ENCODE data around the gene COL27A1. TPM values are rescaled to one million over a fixed set of nuclear protein-coding genes. Genes with fewer than 3 reads are reported as not detected.

The COL27A1 gene
- total RNA-seq, 2 donors from 2014 or later = 18.5 to 57.1 TPM

DNA sequence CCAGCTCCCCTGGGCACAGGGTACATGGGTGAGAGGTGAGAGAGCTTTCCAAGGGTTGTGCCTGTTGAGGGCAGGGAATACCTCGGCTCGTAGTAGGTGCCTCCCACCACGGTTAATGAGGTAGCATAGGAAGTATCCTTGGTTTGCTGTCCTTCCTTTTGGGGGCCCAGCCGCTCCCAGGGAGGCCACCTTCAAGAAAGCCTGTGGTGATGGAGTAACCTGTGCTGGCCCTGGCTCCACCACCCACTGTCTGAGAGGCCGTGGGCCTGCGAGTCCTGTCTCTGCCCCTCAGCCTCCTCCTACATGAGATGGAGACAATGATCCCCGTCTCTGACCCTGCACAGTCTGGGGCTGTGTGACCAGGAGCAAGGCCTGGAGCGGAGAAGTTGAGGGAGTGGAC, 40.8 kb downstream of the COL27A1 start:
- DNase-seq (ENCODE audit: low spot score) (no peak), ATAC-seq (ENCODE audit: insufficient number of reproducible peaks, low FRiP score, low read depth) (no peak)
- Histone ChIP-seq H3K36me3 (no peaks in the 10 kb centered on the region), H3K27ac (no peak overlapping the region), H3K27me3 (replicated peaks; ENCODE audit: insufficient read depth) (no peaks in the 10 kb centered on the region), H3K9me3 (no peaks in the 10 kb centered on the region), H3K4me3 (no peak overlapping the region), H3K4me1 (ENCODE audit: control insufficient read depth in 1 of 2, low read depth in 2 of 2) (peaks cover 5 to 28% of the 10 kb centered on the region in 2 donors)
- TF ChIP-seq, protein P1, sequence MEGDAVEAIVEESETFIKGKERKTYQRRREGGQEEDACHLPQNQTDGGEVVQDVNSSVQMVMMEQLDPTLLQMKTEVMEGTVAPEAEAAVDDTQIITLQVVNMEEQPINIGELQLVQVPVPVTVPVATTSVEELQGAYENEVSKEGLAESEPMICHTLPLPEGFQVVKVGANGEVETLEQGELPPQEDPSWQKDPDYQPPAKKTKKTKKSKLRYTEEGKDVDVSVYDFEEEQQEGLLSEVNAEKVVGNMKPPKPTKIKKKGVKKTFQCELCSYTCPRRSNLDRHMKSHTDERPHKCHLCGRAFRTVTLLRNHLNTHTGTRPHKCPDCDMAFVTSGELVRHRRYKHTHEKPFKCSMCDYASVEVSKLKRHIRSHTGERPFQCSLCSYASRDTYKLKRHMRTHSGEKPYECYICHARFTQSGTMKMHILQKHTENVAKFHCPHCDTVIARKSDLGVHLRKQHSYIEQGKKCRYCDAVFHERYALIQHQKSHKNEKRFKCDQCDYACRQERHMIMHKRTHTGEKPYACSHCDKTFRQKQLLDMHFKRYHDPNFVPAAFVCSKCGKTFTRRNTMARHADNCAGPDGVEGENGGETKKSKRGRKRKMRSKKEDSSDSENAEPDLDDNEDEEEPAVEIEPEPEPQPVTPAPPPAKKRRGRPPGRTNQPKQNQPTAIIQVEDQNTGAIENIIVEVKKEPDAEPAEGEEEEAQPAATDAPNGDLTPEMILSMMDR (IDR thresholded peaks at IDR 0.05) = no peak

DNA sequence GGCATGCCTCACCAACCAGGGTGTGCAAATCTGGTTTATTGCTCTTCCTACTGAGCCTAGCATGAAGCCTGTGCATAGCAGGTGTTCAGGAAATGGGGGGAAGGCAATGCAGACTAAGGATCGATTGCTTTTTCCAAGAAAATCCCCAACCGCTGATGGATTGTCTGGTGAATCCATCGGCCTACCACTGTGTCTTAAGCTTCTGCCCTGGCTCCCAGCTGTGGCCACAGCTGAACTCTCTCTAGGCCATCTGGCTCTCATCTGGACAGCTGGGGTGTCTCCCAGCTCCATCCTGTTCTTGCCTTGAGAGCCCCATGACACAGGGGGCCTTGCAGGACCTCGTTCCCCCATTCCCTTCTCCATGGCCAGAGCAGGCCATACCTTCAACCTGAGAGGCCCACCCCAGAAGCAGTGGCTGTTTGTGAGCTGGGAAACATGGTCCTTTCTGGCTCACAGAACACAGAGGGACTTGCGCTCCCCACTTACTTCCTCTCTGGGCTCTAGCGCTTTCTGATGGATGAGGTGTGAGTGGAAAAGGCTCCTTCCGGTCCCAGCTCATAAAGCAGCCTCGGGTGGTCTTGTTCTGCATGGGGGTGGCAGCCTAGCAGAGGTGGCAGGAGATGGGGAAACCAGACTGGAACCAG, 41.8 kb downstream of the COL27A1 start:
- Histone ChIP-seq H3K36me3 (no peaks in the 10 kb centered on the region), H3K4me3 (no peak overlapping the region), H3K27ac (no peak overlapping the region), H3K9me3 (no peaks in the 10 kb centered on the region), H3K4me1 (ENCODE audit: control insufficient read depth in 1 of 2, low read depth in 2 of 2) (peaks cover 7 to 38% of the 10 kb centered on the region in 2 donors), H3K27me3 (replicated peaks; ENCODE audit: insufficient read depth) (no peaks in the 10 kb centered on the region)
- DNase-seq (ENCODE audit: low spot score) (no peak), ATAC-seq (ENCODE audit: insufficient number of reproducible peaks, low FRiP score, low read depth) (no peak)
- TF ChIP-seq, protein P1 (IDR thresholded peaks at IDR 0.05) = no peak

DNA sequence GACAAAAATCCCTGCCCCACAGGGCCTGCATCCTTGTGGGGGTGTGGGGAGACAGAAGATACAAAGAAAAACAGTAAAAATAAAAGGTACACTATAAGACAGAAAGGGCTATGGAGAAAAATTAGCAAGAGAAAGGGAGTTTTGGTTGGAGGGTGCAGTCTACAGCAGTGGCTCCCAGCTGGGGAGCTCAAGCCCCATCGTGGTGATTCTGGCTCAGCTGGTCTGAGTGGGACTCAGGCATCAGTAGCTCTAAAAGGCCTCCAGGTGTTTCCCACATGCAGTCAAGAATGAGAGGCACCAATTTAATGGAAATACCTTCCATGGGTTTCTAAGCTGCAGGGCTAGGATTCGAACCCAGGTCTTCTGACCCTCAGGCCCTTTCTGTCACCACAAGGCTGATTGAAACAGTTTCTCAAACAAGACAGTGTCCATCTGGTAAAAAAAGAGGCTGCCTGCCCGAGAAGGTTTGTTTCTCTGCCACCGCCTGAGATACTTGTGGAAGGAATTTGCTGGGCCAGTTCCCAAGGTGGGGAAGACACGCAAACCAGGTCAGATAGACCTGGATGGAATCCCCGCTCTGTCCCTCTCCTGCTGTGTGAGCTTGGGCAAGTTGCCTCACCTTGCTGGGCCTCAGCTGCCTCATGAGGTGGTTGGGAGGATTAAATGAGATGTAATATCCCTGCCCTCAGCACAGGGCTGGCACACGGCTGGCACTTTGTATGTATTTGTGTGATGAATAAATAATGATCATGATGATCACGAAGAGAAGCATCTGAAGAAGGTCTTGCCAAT, 43.1 kb downstream of the COL27A1 start:
- ATAC-seq (ENCODE audit: insufficient number of reproducible peaks, low FRiP score, low read depth) (no peak), DNase-seq (ENCODE audit: low spot score) (no peak)
- TF ChIP-seq, protein P1 (IDR thresholded peaks at IDR 0.05) = no peak
- H3K27ac ChIP-seq = no peak overlapping the region
- H3K36me3 ChIP-seq = peaks cover 2% of the 10 kb centered on the region
- peaks cover 7 to 44% of the 10 kb centered on the region in 2 donors for H3K4me1 ChIP-seq (ENCODE audit: control insufficient read depth in 1 of 2, low read depth in 2 of 2)
- no peaks in the 10 kb centered on the region for H3K9me3 ChIP-seq
- H3K4me3 ChIP-seq = no peak overlapping the region
- H3K27me3 ChIP-seq (replicated peaks; ENCODE audit: insufficient read depth) = no peaks in the 10 kb centered on the region

DNA sequence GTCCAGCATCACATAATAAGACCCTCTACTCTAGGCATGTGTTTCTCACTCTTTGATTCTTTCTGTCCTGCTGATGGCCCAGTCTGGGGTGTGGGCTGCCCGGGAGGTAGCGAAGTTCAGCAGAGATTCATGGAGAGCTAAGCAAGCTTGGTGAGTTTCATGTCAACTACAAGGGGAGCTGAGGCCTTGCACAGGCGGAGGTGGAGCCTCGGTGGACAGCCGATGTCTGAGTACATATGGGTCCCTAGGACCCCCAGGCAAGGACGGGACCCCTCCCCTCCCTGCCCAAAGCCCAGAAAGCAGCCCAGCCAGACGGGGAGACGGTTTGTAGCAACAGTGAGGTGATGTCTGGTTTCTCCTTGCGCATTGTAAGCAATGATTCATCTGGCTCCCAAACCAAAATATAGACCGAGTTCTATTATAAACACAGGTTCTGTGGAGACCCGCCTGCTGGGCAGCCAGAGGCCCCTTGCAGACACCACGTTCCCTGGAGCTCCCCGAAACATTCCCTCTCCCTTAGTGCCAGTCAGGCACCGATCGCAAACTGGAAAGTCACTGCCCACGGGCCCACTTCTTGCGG, 45.5 kb downstream of the COL27A1 start:
- Histone ChIP-seq H3K36me3 (peaks cover 2% of the 10 kb centered on the region), H3K4me3 (no peak overlapping the region), H3K27ac (peak overlapping the region; percentile 50 to 54), H3K27me3 (replicated peaks; ENCODE audit: insufficient read depth) (no peaks in the 10 kb centered on the region), H3K4me1 (ENCODE audit: control insufficient read depth in 1 of 2, low read depth in 2 of 2) (peaks cover 14 to 61% of the 10 kb centered on the region in 2 donors), H3K9me3 (no peaks in the 10 kb centered on the region)
- TF ChIP-seq, protein P1 (IDR thresholded peaks at IDR 0.05) = no peak
- no peak for DNase-seq (ENCODE audit: low spot score)
- ATAC-seq (ENCODE audit: insufficient number of reproducible peaks, low FRiP score, low read depth) = no peak

DNA sequence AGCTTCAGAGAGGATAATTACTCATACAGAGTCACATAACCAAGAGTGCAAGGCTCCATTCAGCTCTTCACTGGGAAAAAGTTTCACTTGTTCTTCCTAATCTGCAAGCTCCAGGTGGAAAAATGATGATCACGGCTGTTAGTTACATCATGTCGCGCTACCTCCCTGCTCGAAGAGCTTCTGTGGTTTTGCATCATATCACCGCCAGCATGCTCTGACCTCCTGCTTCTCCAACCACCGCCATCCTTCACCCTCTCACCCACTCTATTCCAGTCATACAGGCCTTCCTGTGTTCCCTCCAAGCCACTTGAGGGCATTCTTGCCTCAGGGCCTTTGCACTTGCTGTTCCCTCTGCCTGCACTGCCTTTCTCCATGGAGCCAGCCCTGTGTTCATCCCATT, 47.1 kb downstream of the COL27A1 start:
- TF ChIP-seq, protein P1 (IDR thresholded peaks at IDR 0.05) = no peak
- ATAC-seq (ENCODE audit: insufficient number of reproducible peaks, low FRiP score, low read depth) (no peak), DNase-seq (ENCODE audit: low spot score) (no peak)
- Histone ChIP-seq H3K27ac (no peak overlapping the region), H3K9me3 (no peaks in the 10 kb centered on the region), H3K4me3 (no peak overlapping the region), H3K27me3 (replicated peaks; ENCODE audit: insufficient read depth) (no peaks in the 10 kb centered on the region), H3K4me1 (ENCODE audit: control insufficient read depth in 1 of 2, low read depth in 2 of 2) (peaks cover 28 to 77% of the 10 kb centered on the region in 2 donors), H3K36me3 (peaks cover 2% of the 10 kb centered on the region)
